Measurements from ENCODE around the gene HDAC2. TPM values are rescaled to one million over a fixed set of nuclear protein-coding genes. Genes with fewer than 3 reads are reported as not detected.

Gene HDAC2
- total RNA-seq, 2 donors from 2014 or later: 25.6 to 32.4 TPM

DNA sequence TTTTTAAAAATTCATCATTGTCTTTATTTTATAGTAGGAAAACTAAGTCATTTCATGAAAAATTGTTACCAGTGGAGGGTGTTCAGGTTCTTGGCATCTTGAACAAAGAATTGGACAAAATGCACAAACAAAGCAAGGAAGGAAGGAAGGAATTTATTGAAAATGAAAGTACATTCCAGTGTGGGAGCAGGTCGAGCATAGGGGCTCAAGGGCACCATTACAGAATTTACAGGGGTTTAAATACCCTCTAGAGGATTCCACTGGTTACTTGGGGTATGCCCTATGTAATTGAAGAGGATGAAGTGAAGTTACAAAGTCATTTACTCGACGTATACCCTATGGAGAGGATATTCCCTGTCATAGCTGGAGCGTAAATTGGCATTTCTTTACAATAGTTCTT, 37.4 kb upstream of the HDAC2 start:
- TF ChIP-seq, protein P1, sequence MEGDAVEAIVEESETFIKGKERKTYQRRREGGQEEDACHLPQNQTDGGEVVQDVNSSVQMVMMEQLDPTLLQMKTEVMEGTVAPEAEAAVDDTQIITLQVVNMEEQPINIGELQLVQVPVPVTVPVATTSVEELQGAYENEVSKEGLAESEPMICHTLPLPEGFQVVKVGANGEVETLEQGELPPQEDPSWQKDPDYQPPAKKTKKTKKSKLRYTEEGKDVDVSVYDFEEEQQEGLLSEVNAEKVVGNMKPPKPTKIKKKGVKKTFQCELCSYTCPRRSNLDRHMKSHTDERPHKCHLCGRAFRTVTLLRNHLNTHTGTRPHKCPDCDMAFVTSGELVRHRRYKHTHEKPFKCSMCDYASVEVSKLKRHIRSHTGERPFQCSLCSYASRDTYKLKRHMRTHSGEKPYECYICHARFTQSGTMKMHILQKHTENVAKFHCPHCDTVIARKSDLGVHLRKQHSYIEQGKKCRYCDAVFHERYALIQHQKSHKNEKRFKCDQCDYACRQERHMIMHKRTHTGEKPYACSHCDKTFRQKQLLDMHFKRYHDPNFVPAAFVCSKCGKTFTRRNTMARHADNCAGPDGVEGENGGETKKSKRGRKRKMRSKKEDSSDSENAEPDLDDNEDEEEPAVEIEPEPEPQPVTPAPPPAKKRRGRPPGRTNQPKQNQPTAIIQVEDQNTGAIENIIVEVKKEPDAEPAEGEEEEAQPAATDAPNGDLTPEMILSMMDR (IDR thresholded peaks at IDR 0.05): no peak
- no peak overlapping the region for H3K4me3 ChIP-seq
- no peak for DNase-seq (ENCODE audit: low spot score)

DNA sequence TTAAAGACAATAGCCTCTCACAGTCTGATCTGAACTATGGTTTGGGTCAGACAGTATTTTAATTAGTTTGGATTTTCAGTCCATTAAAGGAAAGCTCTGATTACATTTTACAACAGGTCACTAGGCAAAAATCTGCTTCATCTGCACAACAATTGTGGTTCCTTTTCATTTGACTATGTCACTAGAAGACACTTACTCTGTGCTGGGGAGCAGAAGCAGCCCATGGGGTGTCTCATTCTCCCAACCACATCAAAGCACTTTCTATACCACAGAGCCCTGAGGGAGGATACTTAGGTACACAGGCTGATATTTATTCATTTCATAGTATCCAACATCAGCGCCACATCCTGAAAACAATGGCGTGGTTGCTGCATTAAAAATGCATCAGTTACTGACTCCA, 36.6 kb upstream of the HDAC2 start:
- no peak overlapping the region for H3K4me3 ChIP-seq
- TF ChIP-seq, protein P1 (IDR thresholded peaks at IDR 0.05): no peak
- H3K27ac ChIP-seq: no peak overlapping the region
- no peaks in the 10 kb centered on the region for H3K27me3 ChIP-seq
- H3K4me1 ChIP-seq: no peaks in the 10 kb centered on the region
- H3K36me3 ChIP-seq: no peaks in the 10 kb centered on the region
- DNase-seq (ENCODE audit: low spot score): no peak
- peaks cover 0 to 6% of the 10 kb centered on the region in 2 donors for H3K9me3 ChIP-seq

More for the DNA sequence above, 37.4 kb upstream of the HDAC2 start:
- Histone ChIP-seq H3K27me3 (no peaks in the 10 kb centered on the region), H3K4me1 (no peaks in the 10 kb centered on the region), H3K9me3 (peaks cover 0 to 6% of the 10 kb centered on the region in 2 donors), H3K36me3 (no peaks in the 10 kb centered on the region), H3K27ac (no peak overlapping the region)

DNA sequence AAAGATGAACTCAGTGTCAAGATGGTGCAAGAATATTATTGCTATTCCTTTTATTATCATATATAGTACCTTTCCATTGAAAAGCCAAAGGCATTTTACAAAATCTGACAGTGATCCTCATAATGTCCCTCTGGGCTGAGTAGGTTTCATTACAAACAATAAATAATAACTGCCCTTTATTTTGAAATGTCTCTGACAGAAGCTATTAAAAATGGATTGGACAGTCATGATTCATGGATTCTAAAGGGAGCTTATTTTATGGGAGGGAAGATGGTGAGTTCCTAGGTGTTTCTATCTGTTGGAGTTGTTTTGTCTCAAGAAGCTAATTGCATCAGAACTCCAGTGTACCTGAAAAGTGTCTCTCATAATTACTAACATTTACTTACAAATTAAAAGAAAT, 30.4 kb upstream of the HDAC2 start:
- DNase-seq (ENCODE audit: low spot score): no peak
- Histone ChIP-seq H3K27me3 (no peaks in the 10 kb centered on the region), H3K4me1 (peaks cover 0 to 12% of the 10 kb centered on the region in 2 donors), H3K9me3 (peaks cover 0 to 6% of the 10 kb centered on the region in 2 donors), H3K4me3 (no peak overlapping the region), H3K36me3 (no peaks in the 10 kb centered on the region), H3K27ac (no peak overlapping the region)
- TF ChIP-seq, protein P1 (IDR thresholded peaks at IDR 0.05): no peak

GRCh38 chr6:114000069-114000468, 29.1 kb upstream of the HDAC2 start:
- Histone ChIP-seq H3K4me3 (no peak overlapping the region), H3K27me3 (no peaks in the 10 kb centered on the region), H3K4me1 (peaks cover 0 to 21% of the 10 kb centered on the region in 2 donors), H3K9me3 (peaks cover 0 to 6% of the 10 kb centered on the region in 2 donors), H3K27ac (no peak overlapping the region), H3K36me3 (no peaks in the 10 kb centered on the region)
- no peak for DNase-seq (ENCODE audit: low spot score)
- TF ChIP-seq, protein P1 (IDR thresholded peaks at IDR 0.05): no peak

GRCh38 chr6:113999284-113999683, 28.3 kb upstream of the HDAC2 start:
- DNase-seq (ENCODE audit: low spot score): no peak
- Histone ChIP-seq H3K36me3 (no peaks in the 10 kb centered on the region), H3K27ac (no peak overlapping the region), H3K4me1 (peaks cover 0 to 25% of the 10 kb centered on the region in 2 donors), H3K9me3 (no peaks in the 10 kb centered on the region), H3K27me3 (no peaks in the 10 kb centered on the region), H3K4me3 (no peak overlapping the region)
- TF ChIP-seq, protein P1 (IDR thresholded peaks at IDR 0.05): no peak

- DNase-seq (ENCODE audit: low spot score): no peak
- Histone ChIP-seq H3K9me3 (no peaks in the 10 kb centered on the region), H3K4me3 (no peak overlapping the region), H3K27ac (no peak overlapping the region), H3K36me3 (no peaks in the 10 kb centered on the region), H3K27me3 (no peaks in the 10 kb centered on the region), H3K4me1 (peaks cover 0 to 25% of the 10 kb centered on the region in 2 donors)
- TF ChIP-seq, protein P1 (IDR thresholded peaks at IDR 0.05): no peak
Measured at GRCh38 chr6:113998811-113999210, 27.9 kb upstream of the HDAC2 start.

Measured in right atrium auricular region (tissue), 2 donors.